Measurements from ENCODE around the gene EPX. TPM values are rescaled to one million over a fixed set of nuclear protein-coding genes. Genes with fewer than 3 reads are reported as not detected.

EPX gene
- total RNA-seq, 5 donors from 2014 or later (not counting 1 experiment from before 2014, with no cell fraction given): 0.13 TPM; not detected in 4

GRCh38 chr17:58183514-58183913 is 9.0 kb upstream of the EPX start:
- peaks cover 4 to 9% (median 4%) of the 10 kb centered on the region in 3 donors for H3K4me1 Mint-ChIP-seq
- no peaks in the 10 kb centered on the region for H3K4me1 ChIP-seq (ENCODE audit: control insufficient read depth in 1 of 2, extremely low read depth in 1 of 2, insufficient read depth in 2 of 2, low read length in 2 of 2)
- no peak overlapping the region for H3K27ac Mint-ChIP-seq
- H3K9me3 ChIP-seq: no peaks in the 10 kb centered on the region
- H3K36me3 ChIP-seq (ENCODE audit: control insufficient read depth in 2 of 2, extremely low read depth in 1 of 2, insufficient read depth in 1 of 2, low read length in 1 of 2): no peaks in the 10 kb centered on the region
- H3K9me3 Mint-ChIP-seq: no peaks in the 10 kb centered on the region
- H3K27me3 Mint-ChIP-seq: peaks cover 7 to 8% of the 10 kb centered on the region in 2 donors
- H3K27me3 ChIP-seq (replicated peaks in 1 of 2; ENCODE audit: control insufficient read depth in 2 of 2, extremely low read depth in 1 of 2, insufficient read depth in 2 of 2, low read length in 1 of 2): peaks cover 0 to 10% of the 10 kb centered on the region in 2 experiments
- H3K36me3 Mint-ChIP-seq: no peaks in the 10 kb centered on the region
- no peak overlapping the region for H3K4me3 ChIP-seq (ENCODE audit: control insufficient read depth in 1 of 2, extremely low read depth in 1 of 2, low read length in 1 of 2)
- no CpG with 5 or more reads among the region's 4 CpGs for WGBS (ENCODE audit: insufficient coverage)
- H3K27ac ChIP-seq (ENCODE audit: low read length): no peak overlapping the region
- ChIA-PET POLR2A (no interaction called here), CTCF (no interaction called here)
- DNase-seq (no peak), ATAC-seq (replicated peaks in 1 of 4) (no peak)
- H3K4me3 Mint-ChIP-seq: no peak overlapping the region

- Histone ChIP-seq H3K9me3 (no peaks in the 10 kb centered on the region), H3K36me3 (ENCODE audit: control insufficient read depth in 2 of 2, extremely low read depth in 1 of 2, insufficient read depth in 1 of 2, low read length in 1 of 2) (no peaks in the 10 kb centered on the region), H3K4me3 (ENCODE audit: control insufficient read depth in 1 of 2, extremely low read depth in 1 of 2, low read length in 1 of 2) (no peak overlapping the region), H3K27ac (ENCODE audit: low read length) (no peak overlapping the region), H3K27me3 (replicated peaks in 1 of 2; ENCODE audit: control insufficient read depth in 2 of 2, extremely low read depth in 1 of 2, insufficient read depth in 2 of 2, low read length in 1 of 2) (peaks cover 0 to 13% of the 10 kb centered on the region in 2 experiments), H3K4me1 (ENCODE audit: control insufficient read depth in 1 of 2, extremely low read depth in 1 of 2, insufficient read depth in 2 of 2, low read length in 2 of 2) (no peaks in the 10 kb centered on the region)
- CTCF ChIA-PET: no interaction called here
- no peak for ATAC-seq (replicated peaks in 1 of 4)
- Mint-ChIP-seq H3K36me3 (no peaks in the 10 kb centered on the region), H3K4me3 (no peak overlapping the region), H3K27me3 (peaks cover 7 to 9% of the 10 kb centered on the region in 2 donors), H3K27ac (no peak overlapping the region), H3K9me3 (no peaks in the 10 kb centered on the region), H3K4me1 (peaks cover 4 to 9% (median 4%) of the 10 kb centered on the region in 3 donors)
- no peak for DNase-seq
- POLR2A ChIA-PET: no interaction called here
- WGBS (ENCODE audit: insufficient coverage): 71% methylated on average over 9 of the region's 10 CpGs
Observed at GRCh38 chr17:58184308-58184985, 8.1 kb upstream of the EPX start.

- WGBS (ENCODE audit: insufficient coverage): 83% methylated on average over 8 of the region's 8 CpGs
- Histone ChIP-seq H3K36me3 (ENCODE audit: control insufficient read depth in 2 of 2, extremely low read depth in 1 of 2, insufficient read depth in 1 of 2, low read length in 1 of 2) (no peaks in the 10 kb centered on the region), H3K4me1 (ENCODE audit: control insufficient read depth in 1 of 2, extremely low read depth in 1 of 2, insufficient read depth in 2 of 2, low read length in 2 of 2) (no peaks in the 10 kb centered on the region), H3K27ac (ENCODE audit: low read length) (no peak overlapping the region), H3K4me3 (ENCODE audit: control insufficient read depth in 1 of 2, extremely low read depth in 1 of 2, low read length in 1 of 2) (no peak overlapping the region), H3K27me3 (replicated peaks in 1 of 2; ENCODE audit: control insufficient read depth in 2 of 2, extremely low read depth in 1 of 2, insufficient read depth in 2 of 2, low read length in 1 of 2) (peaks cover 0 to 21% of the 10 kb centered on the region in 2 experiments), H3K9me3 (no peaks in the 10 kb centered on the region)
- H3K9me3 Mint-ChIP-seq: no peaks in the 10 kb centered on the region
- no peak for DNase-seq
- no peaks in the 10 kb centered on the region for H3K36me3 Mint-ChIP-seq
- ATAC-seq (replicated peaks in 1 of 4): no peak
- peaks cover 12 to 15% of the 10 kb centered on the region in 2 donors for H3K27me3 Mint-ChIP-seq
- H3K27ac Mint-ChIP-seq: no peak overlapping the region
- no peak overlapping the region for H3K4me3 Mint-ChIP-seq
- H3K4me1 Mint-ChIP-seq: peaks cover 4 to 9% (median 4%) of the 10 kb centered on the region in 3 donors
- ChIA-PET CTCF (interaction anchor here in 1 of 2 donors (0.7 kb wide), 1 partner anchor 1079 kb away, joined by 3 read pairs; no protein-coding TSS in a partner anchor), POLR2A (no interaction called here)
Observed at GRCh38 chr17:58184986-58185761, 7.4 kb upstream of the EPX start.

GRCh38 chr17:58186591-58186990 is 5.9 kb upstream of the EPX start:
- Histone ChIP-seq H3K9me3 (no peaks in the 10 kb centered on the region), H3K27ac (ENCODE audit: low read length) (no peak overlapping the region), H3K27me3 (replicated peaks in 1 of 2; ENCODE audit: control insufficient read depth in 2 of 2, extremely low read depth in 1 of 2, insufficient read depth in 2 of 2, low read length in 1 of 2) (peaks cover 0 to 31% of the 10 kb centered on the region in 2 experiments), H3K4me3 (ENCODE audit: control insufficient read depth in 1 of 2, extremely low read depth in 1 of 2, low read length in 1 of 2) (no peak overlapping the region), H3K4me1 (ENCODE audit: control insufficient read depth in 1 of 2, extremely low read depth in 1 of 2, insufficient read depth in 2 of 2, low read length in 2 of 2) (no peaks in the 10 kb centered on the region), H3K36me3 (ENCODE audit: control insufficient read depth in 2 of 2, extremely low read depth in 1 of 2, insufficient read depth in 1 of 2, low read length in 1 of 2) (no peaks in the 10 kb centered on the region)
- DNase-seq (no peak), ATAC-seq (replicated peaks in 1 of 4) (no peak)
- no peaks in the 10 kb centered on the region for H3K9me3 Mint-ChIP-seq
- peaks cover 15 to 23% of the 10 kb centered on the region in 2 donors for H3K27me3 Mint-ChIP-seq
- H3K4me1 Mint-ChIP-seq: peaks cover 4 to 15% (median 4%) of the 10 kb centered on the region in 3 donors
- ChIA-PET CTCF (no interaction called here), POLR2A (no interaction called here)
- H3K4me3 Mint-ChIP-seq: no peak overlapping the region
- H3K36me3 Mint-ChIP-seq: no peaks in the 10 kb centered on the region
- no peak overlapping the region for H3K27ac Mint-ChIP-seq
- 70% methylated on average over 3 of the region's 4 CpGs for WGBS (ENCODE audit: insufficient coverage)

GRCh38 chr17:58187063-58187462 is 5.5 kb upstream of the EPX start:
- Mint-ChIP-seq H3K4me1 (peaks cover 4 to 15% (median 4%) of the 10 kb centered on the region in 3 donors), H3K9me3 (no peaks in the 10 kb centered on the region), H3K27me3 (peaks cover 15 to 25% of the 10 kb centered on the region in 2 donors), H3K36me3 (no peaks in the 10 kb centered on the region), H3K27ac (no peak overlapping the region), H3K4me3 (no peak overlapping the region)
- Histone ChIP-seq H3K4me1 (ENCODE audit: control insufficient read depth in 1 of 2, extremely low read depth in 1 of 2, insufficient read depth in 2 of 2, low read length in 2 of 2) (no peaks in the 10 kb centered on the region), H3K9me3 (no peaks in the 10 kb centered on the region), H3K27me3 (replicated peaks in 1 of 2; ENCODE audit: control insufficient read depth in 2 of 2, extremely low read depth in 1 of 2, insufficient read depth in 2 of 2, low read length in 1 of 2) (peaks cover 0 to 32% of the 10 kb centered on the region in 2 experiments), H3K4me3 (ENCODE audit: control insufficient read depth in 1 of 2, extremely low read depth in 1 of 2, low read length in 1 of 2) (no peak overlapping the region), H3K27ac (ENCODE audit: low read length) (no peak overlapping the region), H3K36me3 (ENCODE audit: control insufficient read depth in 2 of 2, extremely low read depth in 1 of 2, insufficient read depth in 1 of 2, low read length in 1 of 2) (no peaks in the 10 kb centered on the region)
- POLR2A ChIA-PET: no interaction called here
- DNase-seq (no peak), ATAC-seq (replicated peaks in 1 of 4) (no peak)
- CTCF ChIA-PET: no interaction called here
- WGBS (ENCODE audit: insufficient coverage): 88% methylated on average over 6 of the region's 6 CpGs

- POLR2A ChIA-PET: interaction anchor here in 1 of 2 donors (0.5 to 0.6 kb wide), 2 partner anchors 68 to 202 kb away, joined by 3 to 4 read pairs; no protein-coding TSS in a partner anchor
- CTCF ChIA-PET: no interaction called here
- H3K27ac Mint-ChIP-seq: no peak overlapping the region
- H3K4me3 Mint-ChIP-seq: no peak overlapping the region
- no peaks in the 10 kb centered on the region for H3K36me3 ChIP-seq (ENCODE audit: control insufficient read depth in 2 of 2, extremely low read depth in 1 of 2, insufficient read depth in 1 of 2, low read length in 1 of 2)
- ATAC-seq (replicated peaks in 1 of 4): no peak
- H3K4me1 ChIP-seq (ENCODE audit: control insufficient read depth in 1 of 2, extremely low read depth in 1 of 2, insufficient read depth in 2 of 2, low read length in 2 of 2): no peaks in the 10 kb centered on the region
- no peaks in the 10 kb centered on the region for H3K36me3 Mint-ChIP-seq
- peaks cover 0 to 32% of the 10 kb centered on the region in 2 experiments for H3K27me3 ChIP-seq (replicated peaks in 1 of 2; ENCODE audit: control insufficient read depth in 2 of 2, extremely low read depth in 1 of 2, insufficient read depth in 2 of 2, low read length in 1 of 2)
- no CpG with 5 or more reads among the region's 7 CpGs for WGBS (ENCODE audit: insufficient coverage)
- peaks cover 4 to 15% (median 4%) of the 10 kb centered on the region in 3 donors for H3K4me1 Mint-ChIP-seq
- DNase-seq: no peak
- H3K4me3 ChIP-seq (ENCODE audit: control insufficient read depth in 1 of 2, extremely low read depth in 1 of 2, low read length in 1 of 2): no peak overlapping the region
- H3K9me3 Mint-ChIP-seq: no peaks in the 10 kb centered on the region
- H3K27me3 Mint-ChIP-seq: peaks cover 15 to 25% of the 10 kb centered on the region in 2 donors
- H3K27ac ChIP-seq (ENCODE audit: low read length): no peak overlapping the region
- no peaks in the 10 kb centered on the region for H3K9me3 ChIP-seq
Observed at GRCh38 chr17:58187675-58188074, 4.9 kb upstream of the EPX start.

Measured in T-cell (primary cell).